Measurements from ENCODE around the gene TSEN34.
"Not testable (repeated sequence)": the region's sequence is repeated elsewhere in the genome, so short reads cannot be mapped to it uniquely, and the experiment has no call there.

Gene TSEN34

GRCh38 chr19:54189145-54189734 is 1.9 kb upstream of the TSEN34 start, which contains the start of gene MBOAT7:
Gene MBOAT7, minus strand, starts transcription at chr19:54189580. Its CDS starts 1,072 bp downstream, at chr19:54188508.
- peak in 1 of 2 donors; percentile 99 for DNase-seq

GRCh38 chr19:54189735-54190502 is 1.2 kb upstream of the TSEN34 start:
- DNase-seq = peak; percentile 100

GRCh38 chr19:54190503-54191010 is 551 bp upstream of the TSEN34 start:
- peak; percentile 99 to 100 for DNase-seq

- no peak for DNase-seq
Measured at GRCh38 chr19:54191811-54192453, 824 bp downstream of the TSEN34 start.

- DNase-seq = no peak
Measured at GRCh38 chr19:54193011-54193410, 1.9 kb downstream of the TSEN34 start.

GRCh38 chr19:54194463-54194862 is 3.4 kb downstream of the TSEN34 start:
- not testable (repeated sequence) for DNase-seq

- no peak for DNase-seq
Measured at GRCh38 chr19:54196536-54196935, 5.4 kb downstream of the TSEN34 start.

- no peak for DNase-seq
Measured at GRCh38 chr19:54197121-54197520, 6.0 kb downstream of the TSEN34 start.

GRCh38 chr19:54199401-54199800 is 8.3 kb downstream of the TSEN34 start:
- DNase-seq = no peak

GRCh38 chr19:54201172-54201701 is 10.1 kb downstream of the TSEN34 start:
- DNase-seq = no peak

GRCh38 chr19:54201980-54202379 is 10.9 kb downstream of the TSEN34 start:
- DNase-seq = no peak

GRCh38 chr19:54203151-54203611 is 12.1 kb downstream of the TSEN34 start:
- DNase-seq = no peak

- no peak for DNase-seq
Measured at GRCh38 chr19:54204767-54205468, 13.8 kb downstream of the TSEN34 start.

GRCh38 chr19:54206030-54206830 is 15.1 kb downstream of the TSEN34 start:
- DNase-seq = no peak

GRCh38 chr19:54206831-54207177 is 15.7 kb downstream of the TSEN34 start:
- DNase-seq = no peak

GRCh38 chr19:54207193-54207592 is 16.1 kb downstream of the TSEN34 start:
- DNase-seq = not testable (repeated sequence)

GRCh38 chr19:54207676-54207982 is 16.5 kb downstream of the TSEN34 start:
- no peak for DNase-seq

GRCh38 chr19:54207983-54208783 is 17.1 kb downstream of the TSEN34 start:
- peak; percentile 64 to 97 for DNase-seq

GRCh38 chr19:54208784-54209057 is 17.6 kb downstream of the TSEN34 start:
- no peak for DNase-seq

GRCh38 chr19:54209058-54209810 is 18.1 kb downstream of the TSEN34 start:
- no peak for DNase-seq
